HCEC 1CT (cell line): Measurements from ENCODE around the gene WNT8B.

ENCODE experiments used
- DNase-seq: peaks from one replicate; pipeline ENCODE4 v3.0.0-alpha.2; 2017

WNT8B gene

GRCh38 chr10:100483876-100484666 lies 21.3 kb downstream of the WNT8B start:
- DNase-seq: no peak

GRCh38 chr10:100485366-100485765 lies 22.6 kb downstream of the WNT8B start:
- DNase-seq: no peak

GRCh38 chr10:100485801-100486495 lies 23.1 kb downstream of the WNT8B start:
- no peak for DNase-seq

- no peak for DNase-seq
Observed at GRCh38 chr10:100487529-100487928, 24.7 kb downstream of the WNT8B start.

GRCh38 chr10:100489396-100489795 lies 26.6 kb downstream of the WNT8B start:
- DNase-seq: no peak

GRCh38 chr10:100490531-100490930 lies 27.7 kb downstream of the WNT8B start:
- DNase-seq: no peak

- DNase-seq: no peak
Observed at GRCh38 chr10:100496567-100496966, 33.8 kb downstream of the WNT8B start.

GRCh38 chr10:100498059-100498458 lies 35.2 kb downstream of the WNT8B start:
- DNase-seq: no peak

- DNase-seq: no peak
Observed at GRCh38 chr10:100501423-100501822, 38.6 kb downstream of the WNT8B start.

GRCh38 chr10:100502926-100503494 lies 40.2 kb downstream of the WNT8B start:
- no peak for DNase-seq

- DNase-seq: no peak
Observed at GRCh38 chr10:100504096-100504495, 41.3 kb downstream of the WNT8B start.

GRCh38 chr10:100505164-100505563 lies 42.4 kb downstream of the WNT8B start:
- DNase-seq: no peak

GRCh38 chr10:100506596-100507356 lies 44.0 kb downstream of the WNT8B start:
- DNase-seq: peak; percentile 85

GRCh38 chr10:100507357-100507732 lies 44.5 kb downstream of the WNT8B start:
- no peak for DNase-seq

- no peak for DNase-seq
Observed at GRCh38 chr10:100508266-100508665, 45.5 kb downstream of the WNT8B start.

GRCh38 chr10:100508691-100509150 lies 45.9 kb downstream of the WNT8B start:
- peak; percentile 39 for DNase-seq

- DNase-seq: no peak
Observed at GRCh38 chr10:100509241-100509840, 46.5 kb downstream of the WNT8B start.

- DNase-seq: no peak
Observed at GRCh38 chr10:100510533-100511308, 47.9 kb downstream of the WNT8B start.

GRCh38 chr10:100515612-100516011 lies 52.8 kb downstream of the WNT8B start:
- no peak for DNase-seq

- DNase-seq: no peak
Observed at GRCh38 chr10:100516847-100517246, 54.0 kb downstream of the WNT8B start.

- peak; percentile 57 for DNase-seq
Observed at GRCh38 chr10:100518761-100519241, 56.0 kb downstream of the WNT8B start.
